H9 (cell line): ENCODE data around the gene DDRGK1. TPM values are rescaled to one million over a fixed set of nuclear protein-coding genes. Genes with fewer than 3 reads are reported as not detected.

ENCODE experiments used
- DNase-seq: peaks from one replicate; pipeline ENCODE4 v3.0.0-alpha.2; 2017
- H2AFZ ChIP-seq: one replicate; pipeline ENCODE4 v1.6.1; 2013; ENCODE audit warnings: mild to moderate bottlenecking, low read length, control low read depth, moderate library complexity
- H2AK5ac ChIP-seq: 2 replicates; pipeline ENCODE4 v1.6.1; 2013; ENCODE audit warnings: low read length, control low read depth, mixed read lengths; ENCODE audit not compliant: insufficient read length
- H2BK120ac ChIP-seq: one replicate; pipeline ENCODE4 v1.6.1; 2013; ENCODE audit warnings: low read depth, mild to moderate bottlenecking, low read length, control low read depth, inconsistent platforms; ENCODE audit not compliant: poor library complexity, severe bottlenecking
- H2BK12ac ChIP-seq: 2 replicates; pipeline ENCODE4 v1.6.1; 2013; ENCODE audit warnings: low read length, control low read depth, mixed read lengths, low read depth; ENCODE audit not compliant: insufficient read length
- H2BK15ac ChIP-seq: 2 replicates; pipeline ENCODE4 v1.6.1; 2013; ENCODE audit warnings: low read depth, low read length, control low read depth
- H2BK20ac ChIP-seq: one replicate; pipeline ENCODE4 v1.6.1; 2013; ENCODE audit warnings: low read depth, mild to moderate bottlenecking, low read length, control low read depth, inconsistent platforms; ENCODE audit not compliant: poor library complexity, severe bottlenecking
- H2BK5ac ChIP-seq: 2 replicates; pipeline ENCODE4 v1.6.1; 2013; ENCODE audit warnings: low read length, control low read depth, mixed read lengths; ENCODE audit not compliant: insufficient read length
- H3K14ac ChIP-seq: 2 replicates; pipeline ENCODE4 v1.6.1; 2013; ENCODE audit warnings: low read length, control low read depth; ENCODE audit not compliant: insufficient read depth
- H3K18ac ChIP-seq: 2 replicates; pipeline ENCODE4 v1.6.1; 2013; ENCODE audit warnings: low read depth, mild to moderate bottlenecking, mixed read lengths, low read length, control low read depth; ENCODE audit not compliant: insufficient read length
- H3K23ac ChIP-seq: 2 replicates; pipeline ENCODE4 v1.6.1; 2013; ENCODE audit warnings: low read length, control low read depth, mixed read lengths, low read depth; ENCODE audit not compliant: insufficient read length
- H3K23me2 ChIP-seq: 2 replicates; pipeline ENCODE4 v1.6.1; 2013; ENCODE audit warnings: low read depth, mild to moderate bottlenecking, mixed read lengths, low read length, control low read depth; ENCODE audit not compliant: insufficient read length, poor library complexity, severe bottlenecking
- H3K27ac ChIP-seq: 2 replicates; pipeline ENCODE4 v1.5.1; 2013; ENCODE audit warnings: low read length, control low read depth, mixed read lengths, low read depth; ENCODE audit not compliant: insufficient read length
- H3K27me3 ChIP-seq: 2 replicates; pipeline ENCODE4 v1.6.1; 2013; ENCODE audit warnings: low read length, control low read depth, inconsistent platforms; ENCODE audit not compliant: insufficient read depth
- H3K4ac ChIP-seq: 2 replicates; pipeline ENCODE4 v1.6.1; 2013; ENCODE audit warnings: low read depth, mild to moderate bottlenecking, control low read depth, inconsistent platforms, low read length, moderate library complexity
- H3K4me1 ChIP-seq: 2 replicates; pipeline ENCODE4 v1.6.1; 2013; ENCODE audit warnings: low read length, control low read depth, inconsistent platforms; ENCODE audit not compliant: insufficient read depth
- H3K4me2 ChIP-seq: 2 replicates; pipeline ENCODE4 v1.6.1; 2013; ENCODE audit warnings: low read length, control low read depth, mixed read lengths; ENCODE audit not compliant: insufficient read length, insufficient read depth
- H3K56ac ChIP-seq: 2 replicates; pipeline ENCODE4 v1.6.1; 2013; ENCODE audit warnings: low read depth, mild to moderate bottlenecking, mixed read lengths, low read length, control low read depth; ENCODE audit not compliant: insufficient read length
- H3K79me1 ChIP-seq: 2 replicates; pipeline ENCODE4 v1.6.1; 2013; ENCODE audit warnings: low read depth, mild to moderate bottlenecking, moderate library complexity, low read length, control low read depth, inconsistent platforms; ENCODE audit not compliant: insufficient read depth, poor library complexity, severe bottlenecking
- H3K79me2 ChIP-seq: 2 replicates; pipeline ENCODE4 v1.6.1; 2013; ENCODE audit warnings: low read length, control low read depth, inconsistent platforms; ENCODE audit not compliant: insufficient read depth
- H3K9ac ChIP-seq: 2 replicates; pipeline ENCODE4 v1.6.1; 2013; ENCODE audit warnings: low read length, control low read depth, mixed read lengths; ENCODE audit not compliant: insufficient read length; ENCODE audit errors: extremely low read depth
- H3K9me3 ChIP-seq: one replicate; pipeline ENCODE4 v1.6.1; 2013; ENCODE audit warnings: low read depth, low read length, inconsistent platforms; ENCODE audit not compliant: control insufficient read depth
- H3T11ph ChIP-seq: one replicate; pipeline ENCODE4 v1.6.1; 2013; ENCODE audit warnings: mild to moderate bottlenecking, low read length, control low read depth, inconsistent platforms
- H4K20me1 ChIP-seq: one replicate; pipeline ENCODE4 v1.6.1; 2013; ENCODE audit not compliant: control insufficient read depth, insufficient read length, insufficient read depth
- H4K5ac ChIP-seq: 2 replicates; pipeline ENCODE4 v1.6.1; 2013; ENCODE audit warnings: low read depth, mild to moderate bottlenecking, mixed read lengths, low read length, control low read depth; ENCODE audit not compliant: insufficient read length
- H4K8ac ChIP-seq: replicated peaks from 2 replicates; pipeline ENCODE4 v1.6.1; 2013; ENCODE audit warnings: low read length, control low read depth, mixed read lengths, low read depth; ENCODE audit not compliant: insufficient read length
- H4K91ac ChIP-seq: 2 replicates; pipeline ENCODE4 v1.6.1; 2013; ENCODE audit warnings: low read depth, mild to moderate bottlenecking, moderate library complexity, mixed read lengths, low read length, control low read depth; ENCODE audit not compliant: insufficient read length
- H3K27ac Mint-ChIP-seq, 3 experiments: 2 replicates in 2 of 3; 3 replicates in 1 of 3; pipeline ENCODE4 v1.8.0; 2020 to 2021; ENCODE audit warnings: mixed read lengths in 3 of 3, mild to moderate bottlenecking in 1 of 3, moderate library complexity in 1 of 3
- H3K27me3 Mint-ChIP-seq: 2 replicates; pipeline ENCODE4 v1.8.0; 2021; ENCODE audit warnings: low read depth, mild to moderate bottlenecking, moderate library complexity, mixed read lengths
- H3K36me3 Mint-ChIP-seq, 3 experiments: 2 replicates in 2 of 3; 3 replicates in 1 of 3; pipeline ENCODE4 v1.8.0; 2020 to 2021; ENCODE audit warnings: low read depth in 3 of 3, mixed read lengths in 3 of 3; ENCODE audit not compliant: insufficient read depth in 1 of 3
- H3K4me1 Mint-ChIP-seq, 2 experiments: 2 replicates each; pipeline ENCODE4 v1.8.0; 2020; ENCODE audit warnings: mixed read lengths in 2 of 2
- H3K4me3 Mint-ChIP-seq, 2 experiments: 2 replicates in 1 of 2; 3 replicates in 1 of 2; pipeline ENCODE4 v1.8.0; 2020 to 2021; ENCODE audit warnings: mild to moderate bottlenecking in 2 of 2, mixed read lengths in 2 of 2, moderate library complexity in 1 of 2
- H3K9me3 Mint-ChIP-seq, 2 experiments: 2 replicates in 1 of 2; 3 replicates in 1 of 2; pipeline ENCODE4 v1.8.0; 2020; ENCODE audit warnings: mild to moderate bottlenecking in 2 of 2, mixed read lengths in 2 of 2, moderate library complexity in 1 of 2
- CTCF ChIP-seq: fragments of 200-600 bp; sonication (generic); conservative IDR thresholded peaks from 3 replicates; pipeline ENCODE4 v1.8.0; 2021; ENCODE audit warnings: antibody characterized with exemption, mild to moderate bottlenecking
- WGBS: extraction: QIAGEN DNeasy Blood & Tissue Kit; methylation state at CpG from one replicate; pipeline ENCODE4 v1.1.7; 2013; ENCODE audit warnings: missing lambda C conversion rate, low lambda C conversion rate, mixed read lengths; ENCODE audit not compliant: insufficient read length; ENCODE audit errors: extremely low coverage; 5-methylcytosine and 5-hydroxymethylcytosine counted together
- total RNA-seq: library from RNA; stranded (reverse); gene quantifications from 2 replicates; pipeline ENCODE4 v1.2.1, GENCODE V29; 2021

The DDRGK1 gene
- total RNA-seq, 1 experiment from 2014 or later: 58.1 TPM

GRCh38 chr20:3209946-3210317, 5.5 kb upstream of the DDRGK1 start:
- Mint-ChIP-seq H3K4me1 (peaks cover 10 to 18% of the 10 kb centered on the region in 2 experiments; a peak in 3 of 4 replicates), H3K36me3 (peaks cover 16 to 24% (median 17%) of the 10 kb centered on the region in 3 experiments; a peak in 6 of 7 replicates), H3K27me3 (no peaks in the 10 kb centered on the region), H3K27ac (peak overlapping the region in 1 of 3 experiments; percentile 99; a peak in 1 of 7 replicates), H3K9me3 (no peaks in the 10 kb centered on the region), H3K4me3 (peak overlapping the region; percentile 92 to 98)
- H3K4me1 ChIP-seq: no peaks in the 10 kb centered on the region
- no peak overlapping the region for H2BK12ac ChIP-seq
- H4K91ac ChIP-seq: no peak overlapping the region
- peaks cover 14% of the 10 kb centered on the region for H3K23me2 ChIP-seq
- H2AFZ ChIP-seq: no peak overlapping the region
- H3T11ph ChIP-seq: no peak overlapping the region
- peaks cover 9% of the 10 kb centered on the region; the same call in 1 of the 2 replicates for H3K79me2 ChIP-seq
- peak overlapping the region; percentile 95 for H3K4me2 ChIP-seq
- H2BK5ac ChIP-seq: no peak overlapping the region
- H2AK5ac ChIP-seq: no peak overlapping the region
- no peak overlapping the region for H3K56ac ChIP-seq
- no CpG with 5 or more reads among the region's 10 CpGs for WGBS
- no peak overlapping the region for H3K18ac ChIP-seq
- no peak overlapping the region for H3K4ac ChIP-seq
- H3K9ac ChIP-seq: peak overlapping the region; percentile 24
- TF ChIP-seq CTCF: no peak
- H3K9me3 ChIP-seq: no peaks in the 10 kb centered on the region
- H3K27me3 ChIP-seq: no peaks in the 10 kb centered on the region
- H4K5ac ChIP-seq: no peak overlapping the region
- H2BK120ac ChIP-seq: no peak overlapping the region
- no peak overlapping the region for H3K14ac ChIP-seq
- no peak overlapping the region for H4K8ac ChIP-seq
- peaks cover 2% of the 10 kb centered on the region for H3K79me1 ChIP-seq
- no peak for DNase-seq
- no peak overlapping the region for H3K23ac ChIP-seq
- H4K20me1 ChIP-seq: peaks cover 4% of the 10 kb centered on the region
- H3K27ac ChIP-seq: no peak overlapping the region
- no peak overlapping the region for H2BK15ac ChIP-seq
- no peak overlapping the region for H2BK20ac ChIP-seq
